Measurements from ENCODE around the gene ZNF37A.
"Not testable (repeated sequence)": the region's sequence is repeated elsewhere in the genome, so short reads cannot be mapped to it uniquely, and the experiment has no call there.

The ZNF37A gene

DNA sequence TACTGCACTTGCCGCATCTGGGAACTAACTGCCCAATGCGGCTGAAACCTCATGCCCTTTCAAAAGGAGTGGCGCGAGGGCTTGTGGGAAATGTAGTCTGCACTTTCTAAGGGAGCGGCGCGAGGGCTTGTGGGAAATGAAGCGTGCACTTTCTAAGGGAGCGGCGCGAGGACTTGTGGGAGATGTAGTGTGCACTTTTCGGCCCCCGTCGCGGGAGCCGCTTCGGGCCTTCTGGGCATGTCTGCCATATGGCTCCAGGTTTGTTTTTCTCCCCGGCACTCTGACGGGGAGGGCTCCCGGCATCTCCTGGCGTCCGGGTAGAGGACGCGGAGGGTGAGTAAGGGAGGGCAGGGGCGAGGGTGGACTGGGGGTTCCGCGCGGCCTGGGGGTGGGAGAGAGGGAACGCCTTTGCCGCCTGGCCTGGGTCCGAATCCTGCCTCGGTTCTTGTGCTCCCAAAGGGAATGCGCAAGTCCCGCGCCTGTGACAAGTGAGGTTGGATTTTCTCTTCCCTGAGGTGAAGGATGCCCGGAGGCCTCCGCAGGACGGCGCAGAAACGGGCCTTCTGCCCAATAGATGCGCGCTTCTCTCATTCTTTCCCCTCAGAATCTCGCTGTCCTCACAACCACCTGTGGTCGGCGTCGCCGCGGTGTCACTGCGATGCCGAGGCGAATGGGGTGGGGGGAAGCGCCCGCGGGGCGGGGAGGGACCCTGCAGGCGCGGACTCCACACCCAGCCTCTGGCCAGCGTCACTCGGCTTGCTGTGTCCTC is at the start of gene ZNF37A:
ZNF37A (plus strand) TSS at position 180 of the 769 bp plus-strand sequence. CDS start 2,281 bp downstream, outside the sequence.
- peak within 1 kb of the TSS; percentile 91 for H3K4me3 ChIP-seq (ENCODE audit: low read depth, low read length)
- peak; percentile 94 for DNase-seq (ENCODE audit: low read depth)
- no peak for TF ChIP-seq CTCF (IDR thresholded peaks at IDR 0.05; ENCODE audit: low read depth, low read length, missing control alignments)

GRCh38 chr10:38045129-38045528 is 49.0 kb upstream of the ZNF37A start:
- no peak overlapping the region for H3K4me3 ChIP-seq (ENCODE audit: low read depth, low read length)
- TF ChIP-seq CTCF (IDR thresholded peaks at IDR 0.05; ENCODE audit: low read depth, low read length, missing control alignments): no peak
- DNase-seq (ENCODE audit: low read depth): no peak

- TF ChIP-seq CTCF (IDR thresholded peaks at IDR 0.05; ENCODE audit: low read depth, low read length, missing control alignments): no peak
- no peak overlapping the region for H3K4me3 ChIP-seq (ENCODE audit: low read depth, low read length)
- DNase-seq (ENCODE audit: low read depth): no peak
Observed at GRCh38 chr10:38047666-38048065, 46.5 kb upstream of the ZNF37A start.

DNA sequence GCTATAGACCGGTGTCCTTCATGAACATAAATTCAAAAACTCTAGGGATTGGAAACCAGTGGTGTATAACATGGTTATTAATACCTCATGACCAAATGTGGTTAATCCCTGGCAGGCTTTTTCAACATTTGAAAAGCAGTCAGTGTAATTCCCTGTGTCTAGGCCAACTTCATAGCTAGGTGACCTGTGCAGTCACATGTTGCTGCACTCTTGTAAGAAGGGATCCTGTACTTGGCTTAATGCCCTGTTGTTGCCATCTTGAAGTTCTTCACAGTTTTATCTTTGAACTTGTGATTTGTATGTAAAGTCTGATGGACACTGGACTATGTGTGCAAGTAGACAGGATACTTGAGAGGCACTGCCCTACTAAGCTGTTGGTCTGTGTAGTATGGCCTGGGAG is 43.9 kb upstream of the ZNF37A start:
- no peak for DNase-seq (ENCODE audit: low read depth)
- TF ChIP-seq CTCF (IDR thresholded peaks at IDR 0.05; ENCODE audit: low read depth, low read length, missing control alignments): no peak
- no peak overlapping the region for H3K4me3 ChIP-seq (ENCODE audit: low read depth, low read length)

GRCh38 chr10:38054361-38054797 is 39.8 kb upstream of the ZNF37A start:
- no peak for DNase-seq (ENCODE audit: low read depth)

GRCh38 chr10:38055274-38055894 is 38.8 kb upstream of the ZNF37A start:
- DNase-seq (ENCODE audit: low read depth); H3K4me3 ChIP-seq (ENCODE audit: low read depth, low read length): not testable (repeated sequence)

More at GRCh38 chr10:38054361-38054797, 39.8 kb upstream of the ZNF37A start:
- H3K4me3 ChIP-seq (ENCODE audit: low read depth, low read length): no peak overlapping the region
- TF ChIP-seq CTCF (IDR thresholded peaks at IDR 0.05; ENCODE audit: low read depth, low read length, missing control alignments): no peak

GRCh38 chr10:38069663-38070062 is 24.5 kb upstream of the ZNF37A start:
- DNase-seq (ENCODE audit: low read depth): not testable (repeated sequence)

DNA sequence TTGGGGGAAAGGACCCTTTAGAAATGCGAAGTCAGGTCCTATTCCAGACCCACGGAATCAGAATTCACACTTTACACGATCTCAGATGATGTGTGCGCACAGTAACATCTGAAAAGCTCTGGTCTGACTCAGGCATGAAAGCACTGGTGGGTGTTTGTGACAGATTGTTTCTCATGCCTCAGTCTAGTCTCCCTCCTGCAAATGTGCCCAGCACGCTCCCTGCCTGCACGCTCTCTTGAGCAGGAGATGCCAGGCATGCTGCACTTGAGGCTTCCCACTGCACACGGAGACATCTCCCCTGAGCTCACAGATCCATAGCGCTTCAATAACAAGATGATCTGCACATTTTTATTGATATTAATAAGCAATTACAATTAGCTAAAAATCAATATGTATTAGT is 23.6 kb upstream of the ZNF37A start:
- no peak for TF ChIP-seq CTCF (IDR thresholded peaks at IDR 0.05; ENCODE audit: low read depth, low read length, missing control alignments)
- no peak for DNase-seq (ENCODE audit: low read depth)
- no peak overlapping the region for H3K4me3 ChIP-seq (ENCODE audit: low read depth, low read length)

More at GRCh38 chr10:38069663-38070062, 24.5 kb upstream of the ZNF37A start:
- H3K4me3 ChIP-seq (ENCODE audit: low read depth, low read length): not testable (repeated sequence)
